GM18868 (cell line): ENCODE data around the gene CDA.
"Not testable (repeated sequence)": the region's sequence is repeated elsewhere in the genome, so short reads cannot be mapped to it uniquely, and the experiment has no call there.

ENCODE experiments used
- ATAC-seq: cut with Tn5 transposase; IDR thresholded peaks from one replicate; pipeline ENCODE4 v1.9.1; 2021; ENCODE audit warnings: mild to moderate bottlenecking, moderate library complexity; ENCODE audit not compliant: unreplicated experiment

Gene CDA

GRCh38 chr1:20586953-20587660 lies 1.8 kb upstream of the CDA start:
- ATAC-seq, result no peak

GRCh38 chr1:20587661-20588053 lies 1.2 kb upstream of the CDA start:
- no peak for ATAC-seq

GRCh38 chr1:20589331-20590278 lies 708 bp downstream of the CDA start:
- ATAC-seq, result no peak

GRCh38 chr1:20590306-20590777 lies 1.4 kb downstream of the CDA start:
- no peak for ATAC-seq

GRCh38 chr1:20593756-20594155 lies 4.9 kb downstream of the CDA start:
- ATAC-seq, result no peak

- ATAC-seq, result no peak
These were observed 5.8 kb downstream of the CDA start for GRCh38 chr1:20594746-20595145.

GRCh38 chr1:20596106-20596505 lies 7.2 kb downstream of the CDA start:
- ATAC-seq, result no peak

GRCh38 chr1:20597650-20598049 lies 8.8 kb downstream of the CDA start:
- no peak for ATAC-seq

GRCh38 chr1:20600156-20600555 lies 11.3 kb downstream of the CDA start:
- ATAC-seq, result no peak

GRCh38 chr1:20601129-20601825 lies 12.4 kb downstream of the CDA start:
- no peak for ATAC-seq

GRCh38 chr1:20602851-20603450 lies 14.1 kb downstream of the CDA start:
- ATAC-seq, result no peak

GRCh38 chr1:20603504-20604464 lies 14.9 kb downstream of the CDA start:
- ATAC-seq, result no peak

- ATAC-seq, result no peak
These were observed 15.8 kb downstream of the CDA start for GRCh38 chr1:20604678-20605077.

- ATAC-seq, result not testable (repeated sequence)
These were observed 18.1 kb downstream of the CDA start for GRCh38 chr1:20606801-20607570.

- no peak for ATAC-seq
These were observed 20.6 kb downstream of the CDA start for GRCh38 chr1:20609541-20609940.

GRCh38 chr1:20610970-20611369 lies 22.1 kb downstream of the CDA start:
- ATAC-seq, result no peak

GRCh38 chr1:20611652-20612051 lies 22.8 kb downstream of the CDA start:
- no peak for ATAC-seq

- ATAC-seq, result no peak
These were observed 23.4 kb downstream of the CDA start for GRCh38 chr1:20612221-20612746.

- ATAC-seq, result no peak
These were observed 25.3 kb downstream of the CDA start for GRCh38 chr1:20614131-20614579.
